Measurements from ENCODE around the gene SEC11C. TPM values are rescaled to one million over a fixed set of nuclear protein-coding genes. Genes with fewer than 3 reads are reported as not detected.

SEC11C gene
- total and polyA plus RNA-seq, 2 of the 8 experiments (the other 6 are each of a cell fraction or from before 2014, with no cell fraction given) = 27.1 to 59.3 TPM

GRCh38 chr18:59144483-59144882, 4.8 kb downstream of the SEC11C start (continued):
- no peak for TF ChIP-seq CEBPB (IDR thresholded peaks at IDR 0.05; ENCODE audit: low read depth, low read length)
